RCC 7860 (cell line): ENCODE data around the gene MTM1.

Experiments
- DNase-seq: peaks from one replicate; pipeline ENCODE4 v3.0.0-alpha.2; 2015; ENCODE audit warnings: low spot score
- FAIRE-seq: peaks from 2 replicates; lab custom pipeline; 2012; peaks lifted over from hg19 to GRCh38; lab: Jason Lieb, UNC

The MTM1 gene

GRCh38 chrX:150649096-150649870 lies 80.9 kb downstream of the MTM1 start:
- no peak for FAIRE-seq
- no peak for DNase-seq

GRCh38 chrX:150651906-150652305 lies 83.5 kb downstream of the MTM1 start:
- DNase-seq (no peak), FAIRE-seq (no peak)

DNA sequence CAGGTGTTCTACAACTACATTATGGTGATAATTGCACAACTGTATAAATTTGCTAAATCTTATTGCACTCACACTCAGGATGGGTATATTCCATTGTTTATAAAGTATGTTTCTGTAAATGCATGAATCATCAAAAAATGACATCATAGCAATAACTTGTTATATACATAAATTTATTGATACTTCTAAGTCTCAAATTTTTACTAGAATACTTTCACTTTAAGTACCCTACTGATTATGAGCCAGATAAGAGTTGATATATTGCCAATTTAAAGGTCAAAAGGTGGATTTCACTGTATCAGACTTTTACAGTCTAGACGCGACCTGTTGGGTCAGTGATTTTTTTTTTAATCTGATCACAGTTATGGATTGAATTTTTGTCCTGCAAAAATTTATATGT lies 87.4 kb downstream of the MTM1 start:
- DNase-seq (no peak), FAIRE-seq (no peak)

DNA sequence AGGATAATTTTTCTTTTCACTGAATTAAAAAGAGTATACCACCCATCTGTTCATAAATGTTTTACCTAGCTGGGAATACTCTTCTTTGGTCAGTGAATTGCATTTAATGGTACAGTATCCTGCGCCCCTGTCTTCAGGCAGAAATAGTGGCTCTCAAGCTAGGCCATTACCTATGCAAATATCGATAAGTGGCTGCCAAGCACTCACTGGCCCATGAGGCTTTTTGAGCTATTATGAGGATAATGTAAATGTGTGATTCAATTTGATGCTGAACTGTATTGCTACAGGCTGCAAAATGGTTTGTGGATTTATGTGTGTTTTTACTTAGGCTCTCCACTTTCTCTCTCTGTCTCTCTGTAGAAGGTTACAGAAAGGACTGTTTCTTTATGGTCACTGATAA lies 94.7 kb downstream of the MTM1 start:
- DNase-seq (no peak), FAIRE-seq (no peak)

DNA sequence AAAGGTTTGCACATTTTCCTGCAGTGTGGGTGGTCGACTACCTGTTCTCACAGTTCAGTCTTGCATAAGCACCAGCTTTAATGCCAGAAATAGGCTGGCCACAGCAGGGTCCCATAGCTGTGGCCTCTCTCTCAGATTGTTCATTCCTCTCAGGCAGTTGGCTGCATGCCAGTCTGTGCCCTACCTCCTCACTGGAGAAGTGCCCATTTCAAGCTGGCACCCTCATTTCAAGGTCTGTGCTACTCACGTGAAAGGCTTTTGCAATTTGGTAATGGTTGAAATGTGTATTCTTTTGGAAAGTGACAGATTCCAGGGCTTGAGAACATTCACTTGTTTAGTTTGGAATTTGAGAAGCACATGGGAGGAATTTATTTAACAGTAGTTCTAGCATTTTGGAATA lies 95.9 kb downstream of the MTM1 start:
- DNase-seq = no peak
- no peak for FAIRE-seq

DNA sequence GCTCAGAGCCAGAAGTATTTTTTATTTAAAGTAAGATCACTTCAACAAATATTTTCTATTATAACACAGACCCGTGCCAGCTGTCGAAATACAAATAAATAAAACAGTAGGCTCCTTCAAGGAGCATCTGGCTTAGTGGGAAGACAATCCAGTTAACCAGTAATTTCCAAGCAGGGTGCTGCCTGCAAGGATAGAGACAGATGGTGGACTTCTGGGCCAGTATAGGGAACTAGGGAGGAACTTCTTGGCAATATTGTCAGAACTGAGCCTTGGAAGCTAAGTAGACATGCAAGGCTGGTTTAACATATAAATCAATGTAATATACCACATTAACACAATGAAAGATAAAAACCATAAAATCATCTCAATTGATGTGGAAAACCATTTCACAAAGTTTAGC lies 107.8 kb downstream of the MTM1 start:
- no peak for DNase-seq
- no peak for FAIRE-seq

DNA sequence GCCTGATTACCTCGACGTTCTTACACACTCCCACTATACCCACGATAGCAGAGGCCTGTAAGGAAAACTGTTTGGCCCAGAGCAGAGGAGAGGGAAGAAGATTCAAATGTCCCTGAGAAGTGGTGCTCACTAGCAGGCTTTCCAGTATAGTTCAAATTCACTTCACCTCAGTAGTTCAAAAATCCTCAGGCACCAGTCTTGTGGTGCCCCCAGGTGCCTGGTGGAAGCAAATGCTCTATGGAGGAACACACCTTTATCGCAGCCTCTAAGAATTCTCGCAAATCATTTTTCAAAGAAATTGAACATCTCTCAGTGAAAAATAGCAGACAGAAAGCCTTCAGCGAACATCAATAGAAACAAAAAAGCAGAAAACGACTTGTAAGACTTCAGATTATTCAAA lies 112.6 kb downstream of the MTM1 start:
- DNase-seq (no peak), FAIRE-seq (no peak)

DNA sequence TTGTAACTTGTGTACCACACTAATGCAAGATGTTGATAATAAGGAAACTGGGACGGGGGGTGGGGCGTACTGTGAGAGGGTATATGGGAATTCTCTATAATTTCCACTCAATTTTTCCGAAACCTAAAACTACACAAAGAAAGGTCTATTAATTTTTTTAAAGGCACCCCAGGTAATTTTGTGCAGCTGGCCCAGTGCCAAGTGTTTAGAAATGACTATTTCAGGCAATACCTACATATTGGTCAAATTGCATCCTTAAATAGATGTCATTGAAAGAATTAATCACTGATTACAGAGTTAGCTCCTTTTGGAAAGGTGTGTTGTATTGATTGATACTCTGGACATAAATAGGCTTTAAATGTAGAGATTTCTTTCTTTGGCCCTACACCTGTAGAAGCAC lies 114.7 kb downstream of the MTM1 start:
- DNase-seq = no peak
- FAIRE-seq = no peak

DNA sequence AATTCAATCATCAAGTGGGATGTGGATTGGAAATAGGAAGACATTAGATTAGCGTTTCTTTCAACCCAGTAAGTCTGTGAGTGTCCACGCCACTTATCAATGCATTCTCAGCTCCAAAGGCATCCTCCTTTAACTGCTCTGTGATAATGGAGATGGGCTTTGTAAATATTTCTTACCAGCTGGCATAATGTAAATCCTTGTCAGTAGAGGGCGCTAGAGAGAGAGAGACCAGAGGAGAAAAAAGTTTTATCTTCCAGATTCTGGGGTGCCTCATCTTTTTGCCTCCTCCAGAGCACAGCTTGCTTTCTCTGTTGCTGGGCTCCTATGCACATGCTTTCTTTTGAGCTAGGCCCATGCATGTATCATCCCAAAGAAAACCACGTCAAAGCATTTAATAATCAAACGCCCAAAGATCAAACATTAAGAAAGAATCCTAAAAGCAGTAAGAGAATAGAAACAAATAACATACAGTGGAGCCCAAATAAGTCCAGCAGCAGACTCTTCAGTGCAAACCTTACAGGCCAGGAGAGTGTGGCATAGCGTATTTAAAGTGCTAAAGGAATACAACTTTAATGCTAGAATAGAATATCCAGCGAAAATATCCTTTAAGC lies 115.2 kb downstream of the MTM1 start:
- FAIRE-seq (no peak), DNase-seq (no peak)

GRCh38 chrX:150688911-150689451 lies 120.6 kb downstream of the MTM1 start:
- FAIRE-seq = peak; percentile 97
- DNase-seq = peak; percentile 98

DNA sequence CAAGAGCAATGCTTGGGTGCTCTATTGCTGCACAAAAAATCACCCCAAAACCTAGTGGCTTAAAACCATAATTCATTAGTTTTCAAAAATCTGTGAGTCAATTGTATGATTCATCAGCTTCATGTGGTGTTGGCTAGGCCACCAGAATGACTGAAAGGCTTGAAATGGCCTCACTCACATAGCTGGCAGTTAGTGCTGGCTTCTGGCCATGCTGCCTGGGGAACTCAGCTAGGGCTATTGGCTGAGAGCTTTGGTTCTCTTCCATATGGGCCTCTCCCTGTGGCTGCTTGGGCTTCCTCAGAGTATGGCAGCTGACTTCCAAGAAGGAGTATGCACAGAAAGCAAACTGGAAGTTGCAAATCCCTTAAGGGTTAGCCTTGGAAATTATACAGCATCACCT lies 121.7 kb downstream of the MTM1 start:
- FAIRE-seq (peak; percentile 95), DNase-seq (peak; percentile 92)

GRCh38 chrX:150692296-150692695 lies 123.9 kb downstream of the MTM1 start:
- DNase-seq = no peak
- FAIRE-seq = no peak

DNA sequence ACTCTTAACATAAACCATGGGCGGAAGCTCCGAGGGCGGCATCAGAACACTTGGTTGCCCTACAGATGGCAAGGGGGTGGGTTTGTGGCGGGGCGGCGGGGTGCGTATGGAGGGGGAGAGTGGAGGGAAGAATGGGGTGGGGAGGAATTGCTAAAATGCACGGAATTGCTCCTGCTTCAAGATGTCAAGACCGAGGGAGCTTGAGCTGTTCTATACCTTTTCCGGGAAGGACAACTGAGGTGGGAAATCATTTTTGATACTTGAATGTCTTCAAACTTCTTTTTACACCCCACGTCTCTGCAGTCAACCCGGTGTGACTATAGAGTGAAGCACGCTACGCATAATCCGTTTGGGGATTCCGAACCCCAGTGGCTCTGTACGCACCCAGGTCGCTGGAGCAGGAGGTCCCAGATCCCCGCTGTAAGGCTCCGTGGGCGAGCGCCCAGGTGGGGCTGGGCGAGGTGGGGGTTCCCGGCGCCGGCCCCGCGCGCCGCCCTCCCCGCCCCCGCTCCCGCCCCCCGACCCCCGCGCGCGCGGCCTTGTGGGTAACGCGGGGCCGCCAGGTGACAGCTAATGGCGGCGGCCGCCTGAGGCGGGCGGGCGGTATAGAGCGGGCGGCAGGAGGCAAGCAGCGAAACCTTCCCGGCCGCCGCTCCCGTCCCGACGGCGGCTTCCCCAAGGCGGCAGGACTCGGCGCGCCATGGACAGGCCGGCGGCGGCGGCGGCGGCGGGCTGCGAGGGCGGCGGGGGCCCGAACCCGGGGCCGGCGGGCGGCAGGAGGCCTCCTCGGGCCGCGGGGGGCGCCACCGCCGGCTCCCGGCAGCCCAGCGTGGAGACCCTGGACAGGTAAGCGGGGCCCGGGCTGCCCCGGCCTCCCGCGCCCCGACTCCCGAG lies 124.7 kb downstream of the MTM1 start, which contains the start of gene MTMR1:
MTMR1 (plus strand) TSS at position 566 of the 894 bp plus-strand sequence; CDS start at position 701, 135 bp downstream.
- DNase-seq (no peak), FAIRE-seq (no peak)

DNA sequence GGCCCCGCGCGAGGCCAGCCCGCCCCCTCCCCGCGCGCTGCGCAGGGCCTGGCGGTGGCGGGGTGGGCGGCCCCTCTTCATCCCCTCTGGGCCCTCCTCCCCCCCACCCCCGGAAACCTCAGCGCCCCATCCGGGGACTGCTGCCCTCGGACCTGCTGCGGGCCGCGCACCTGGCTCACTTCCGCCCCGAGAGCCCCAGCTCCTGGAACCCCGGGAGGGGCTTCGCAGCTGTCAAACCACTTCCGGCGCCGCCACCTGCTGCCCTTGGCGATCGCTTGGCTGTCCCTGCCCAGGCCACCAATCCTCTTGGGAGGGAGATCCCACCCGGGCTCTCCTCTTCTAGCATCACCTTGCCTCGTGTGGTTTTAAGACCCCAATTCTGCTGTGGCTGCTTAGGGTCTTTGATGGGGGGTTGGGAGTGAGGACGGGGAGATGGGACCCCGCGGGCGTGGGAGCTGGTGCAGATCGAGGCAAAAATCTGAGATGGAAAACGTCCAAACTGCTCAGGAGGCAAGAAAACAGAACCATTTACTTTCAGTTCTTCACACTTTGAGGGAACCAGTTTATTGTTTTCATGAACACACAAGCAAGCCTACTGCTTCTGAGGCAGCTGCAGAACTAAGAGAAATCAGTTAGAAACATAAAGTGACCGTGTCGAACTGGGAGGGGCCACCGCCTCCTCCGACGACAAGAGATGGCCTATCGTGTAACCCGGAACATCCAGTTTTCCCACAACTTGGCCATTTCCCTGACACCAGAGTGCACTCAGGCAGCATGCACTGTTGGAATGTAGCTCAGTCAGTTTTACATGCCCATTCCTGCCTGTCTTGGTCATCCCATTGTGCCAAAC lies 125.5 kb downstream of the MTM1 start:
- FAIRE-seq (no peak), DNase-seq (peak; percentile 35)

- DNase-seq = no peak
- FAIRE-seq = no peak
Observed at GRCh38 chrX:150694738-150695410, 126.5 kb downstream of the MTM1 start.

DNA sequence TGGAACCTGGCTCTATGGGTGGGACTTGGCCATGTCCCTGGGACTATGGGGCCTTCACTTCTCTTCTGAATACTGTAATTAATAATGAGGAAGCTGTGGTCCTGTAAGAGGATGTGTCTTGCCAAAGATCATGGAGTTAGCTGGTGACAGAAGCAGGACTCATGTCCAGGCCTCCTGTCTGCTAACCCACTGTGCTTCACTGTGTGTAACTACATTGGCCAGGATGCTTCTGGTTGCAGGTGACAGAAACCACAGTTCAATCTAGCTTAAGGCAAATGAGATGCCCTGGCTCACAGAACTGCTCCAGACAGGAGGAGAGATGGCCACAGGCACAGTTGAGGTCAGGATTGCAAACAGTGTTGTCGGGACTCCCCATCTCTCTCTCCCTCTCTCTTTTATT lies 127.9 kb downstream of the MTM1 start:
- FAIRE-seq = no peak
- DNase-seq = no peak

- DNase-seq = no peak
- FAIRE-seq = no peak
Observed at GRCh38 chrX:150696866-150697265, 128.4 kb downstream of the MTM1 start.

GRCh38 chrX:150697641-150698040 lies 129.2 kb downstream of the MTM1 start:
- FAIRE-seq = no peak
- DNase-seq = no peak

DNA sequence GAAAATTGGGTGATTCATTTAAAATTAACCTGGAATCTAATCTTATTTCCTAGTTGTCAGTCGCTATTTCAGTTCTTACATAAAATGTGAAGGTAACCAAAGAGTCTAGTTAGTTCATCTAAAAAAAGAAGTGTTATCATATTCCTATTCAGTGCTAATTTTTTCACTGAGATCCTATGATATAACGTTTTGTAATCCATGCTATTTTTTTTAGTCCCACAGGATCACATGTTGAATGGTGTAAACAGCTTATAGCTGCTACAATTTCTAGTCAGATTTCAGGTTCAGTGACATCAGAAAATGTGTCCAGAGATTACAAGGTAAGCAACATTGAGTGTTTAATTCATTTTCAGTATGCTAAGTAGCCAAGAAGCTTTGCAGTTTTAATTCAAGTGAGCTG lies 130.6 kb downstream of the MTM1 start:
- FAIRE-seq (no peak), DNase-seq (no peak)

DNA sequence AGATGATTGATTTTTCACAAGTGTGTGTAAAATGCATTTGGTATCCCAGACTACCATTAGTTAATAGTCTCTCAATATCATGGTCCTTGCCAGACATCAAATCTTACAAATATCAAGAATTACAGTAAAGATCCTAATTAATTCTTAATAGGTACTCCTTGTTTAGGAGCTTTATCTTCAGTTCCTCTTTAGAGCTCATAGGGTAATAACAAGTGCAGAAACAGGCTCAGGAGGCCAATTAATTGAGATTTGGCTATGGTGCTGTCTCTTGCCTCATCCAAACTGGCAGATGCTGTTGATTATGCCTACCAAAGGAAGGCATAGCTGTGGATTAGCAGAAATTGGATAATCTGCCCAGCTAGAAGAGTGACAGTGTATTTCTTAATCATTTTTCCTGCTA lies 131.7 kb downstream of the MTM1 start:
- DNase-seq (no peak), FAIRE-seq (no peak)
